AG10803 (cell line): ENCODE data around the gene LIG1.

ENCODE experiments used
- DNase-seq: peaks from one replicate; pipeline ENCODE4 v3.0.0; 2010; ENCODE audit warnings: low read depth
- H3K4me3 ChIP-seq: 2 replicates; pipeline ENCODE4 v1.5.1; 2011; ENCODE audit warnings: mild to moderate bottlenecking, low read length, control low read depth
- CTCF ChIP-seq: conservative IDR thresholded peaks from 2 replicates; pipeline ENCODE4 v1.5.1; 2011; ENCODE audit warnings: mild to moderate bottlenecking, low read length, control low read depth, inconsistent platforms

LIG1 gene

DNA sequence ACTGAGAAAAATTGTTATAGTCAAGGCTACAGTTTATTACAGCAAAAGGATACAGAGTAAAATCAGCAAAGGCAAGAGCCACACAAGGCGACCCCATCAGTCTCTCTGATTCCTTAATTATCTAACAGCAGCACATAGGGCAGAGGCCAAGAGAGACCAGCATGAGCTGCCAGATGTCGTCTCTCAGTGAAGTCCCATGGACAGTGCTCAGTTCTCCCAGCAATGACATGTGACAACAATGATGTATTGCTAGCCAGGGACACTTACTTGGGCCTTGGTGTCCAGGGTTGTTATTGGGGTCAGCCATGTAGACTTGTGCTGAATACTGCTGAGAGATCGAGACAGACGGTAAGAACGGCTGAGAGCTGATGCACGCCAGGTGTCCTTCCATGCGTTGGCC, 22.6 kb upstream of the LIG1 start:
- no peak for DNase-seq
- no peak for TF ChIP-seq CTCF
- H3K4me3 ChIP-seq, result no peak overlapping the region

- no peak for TF ChIP-seq CTCF
- H3K4me3 ChIP-seq, result no peak overlapping the region
- DNase-seq, result no peak
Measured at GRCh38 chr19:48190885-48191284, 20.7 kb upstream of the LIG1 start.

- no peak for DNase-seq
- H3K4me3 ChIP-seq, result no peak overlapping the region
- TF ChIP-seq CTCF, result no peak
Measured at GRCh38 chr19:48190288-48190884, 20.2 kb upstream of the LIG1 start.

- no peak for TF ChIP-seq CTCF
- DNase-seq, result no peak
- H3K4me3 ChIP-seq, result no peak overlapping the region
Measured at GRCh38 chr19:48186541-48186991, 16.4 kb upstream of the LIG1 start.

- DNase-seq, result no peak
- H3K4me3 ChIP-seq, result no peak overlapping the region
- no peak for TF ChIP-seq CTCF
Measured at GRCh38 chr19:48186015-48186414, 15.9 kb upstream of the LIG1 start.

- H3K4me3 ChIP-seq, result no peak overlapping the region
- TF ChIP-seq CTCF, result no peak
- no peak for DNase-seq
Measured at GRCh38 chr19:48183356-48183755, 13.2 kb upstream of the LIG1 start.

DNA sequence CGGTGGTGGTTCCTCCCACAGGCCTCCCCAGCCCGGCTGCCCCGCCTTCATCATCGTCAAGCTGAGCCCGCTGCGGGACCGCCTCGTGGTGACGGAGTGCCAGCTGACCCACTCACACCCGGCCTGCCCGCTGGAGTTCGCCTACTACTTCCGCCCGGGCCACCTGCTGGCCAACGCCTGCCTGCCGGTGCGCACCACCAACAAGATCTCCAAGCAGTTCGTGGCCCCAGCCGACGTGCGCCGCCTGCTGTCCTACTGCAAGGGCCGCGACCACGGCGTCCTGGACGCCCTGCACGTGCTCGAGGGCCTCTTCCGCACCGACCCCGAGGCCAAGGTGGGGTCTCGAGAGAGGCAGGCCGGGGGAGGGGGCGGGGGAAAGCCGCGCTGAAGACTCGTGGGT, 12.3 kb upstream of the LIG1 start:
- no peak overlapping the region for H3K4me3 ChIP-seq
- no peak for DNase-seq
- TF ChIP-seq CTCF, result no peak
